Osteoblast (primary cell): ENCODE results near the gene ARHGEF6. TPM values are rescaled to one million over a fixed set of nuclear protein-coding genes. Genes with fewer than 3 reads are reported as not detected.
"Not testable (repeated sequence)": the region's sequence is repeated elsewhere in the genome, so short reads cannot be mapped to it uniquely, and the experiment has no call there.

ENCODE experiments used
- DNase-seq: peaks from one replicate; pipeline ENCODE4 v3.0.0; 2011; ENCODE audit warnings: low spot score, mixed read lengths; ENCODE audit not compliant: insufficient read length; ENCODE audit errors: missing footprints
- H2AFZ ChIP-seq: 2 replicates; pipeline ENCODE4 v1.6.0; 2011; ENCODE audit warnings: mild to moderate bottlenecking, low read length
- H3K27ac ChIP-seq: 2 replicates; pipeline ENCODE4 v1.5.1; 2011; ENCODE audit warnings: mild to moderate bottlenecking, low read depth, low read length, moderate library complexity
- H3K27me3 ChIP-seq: 2 replicates; pipeline ENCODE4 v1.6.0; 2012; ENCODE audit warnings: mild to moderate bottlenecking, control low read depth, inconsistent platforms, low read length, moderate library complexity; ENCODE audit not compliant: insufficient read depth
- H3K36me3 ChIP-seq: 2 replicates; pipeline ENCODE4 v1.5.1; 2011; ENCODE audit warnings: mild to moderate bottlenecking, low read length, control low read depth, moderate library complexity; ENCODE audit not compliant: insufficient read depth
- H3K4me1 ChIP-seq: 2 replicates; pipeline ENCODE4 v1.5.1; 2011; ENCODE audit warnings: mild to moderate bottlenecking, low read length, control low read depth, moderate library complexity; ENCODE audit not compliant: insufficient read depth
- H3K4me2 ChIP-seq: 2 replicates; pipeline ENCODE4 v1.6.0; 2011; ENCODE audit warnings: mild to moderate bottlenecking, low read length; ENCODE audit not compliant: insufficient read depth
- H3K4me3 ChIP-seq: fragments of 200-600 bp; sonication (generic); 3 replicates; pipeline ENCODE4 v1.5.1; 2012; ENCODE audit warnings: mild to moderate bottlenecking, low read length, inconsistent platforms; ENCODE audit not compliant: insufficient read depth
- H3K79me2 ChIP-seq: 2 replicates; pipeline ENCODE4 v1.6.0; 2012; ENCODE audit warnings: mild to moderate bottlenecking, low read length, control low read depth, inconsistent platforms; ENCODE audit not compliant: insufficient read depth
- H3K9me3 ChIP-seq: 2 replicates; pipeline ENCODE4 v1.5.1; 2011; ENCODE audit warnings: low read depth, low read length, control low read depth
- H4K20me1 ChIP-seq: 2 replicates; pipeline ENCODE4 v1.6.0; 2012; ENCODE audit warnings: mild to moderate bottlenecking, low read length, control low read depth; ENCODE audit not compliant: insufficient read depth
- CTCF ChIP-seq: IDR thresholded peaks from 2 replicates; pipeline ENCODE4 v1.5.1; 2011; ENCODE audit warnings: mild to moderate bottlenecking, low read depth, low read length, moderate library complexity; ENCODE audit errors: extremely low read depth
- total RNA-seq: library from RNA; depleted of rRNA; stranded (reverse); fragments of >200 nt; gene quantifications from 2 replicates; pipeline ENCODE4 v1.2.3, GENCODE V29; 2012

The ARHGEF6 gene
- total RNA-seq, 1 donor = 17.4 TPM

GRCh38 chrX:136825771-136826170 is 45.0 kb upstream of the ARHGEF6 start:
- Histone ChIP-seq H2AFZ (no peak overlapping the region), H3K9me3 (no peaks in the 10 kb centered on the region), H3K36me3 (no peaks in the 10 kb centered on the region), H4K20me1 (no peaks in the 10 kb centered on the region), H3K4me3 (no peak overlapping the region), H3K27ac (no peak overlapping the region), H3K27me3 (no peaks in the 10 kb centered on the region), H3K4me2 (no peak overlapping the region), H3K79me2 (no peaks in the 10 kb centered on the region), H3K4me1 (no peaks in the 10 kb centered on the region)
- DNase-seq = no peak
- no peak for TF ChIP-seq CTCF

GRCh38 chrX:136823175-136823574 is 42.4 kb upstream of the ARHGEF6 start:
- DNase-seq = no peak
- Histone ChIP-seq H3K79me2 (no peaks in the 10 kb centered on the region), H3K36me3 (no peaks in the 10 kb centered on the region), H3K4me1 (no peaks in the 10 kb centered on the region), H3K27me3 (no peaks in the 10 kb centered on the region), H3K4me2 (no peak overlapping the region), H4K20me1 (no peaks in the 10 kb centered on the region), H3K4me3 (no peak overlapping the region), H3K9me3 (no peaks in the 10 kb centered on the region), H2AFZ (no peak overlapping the region), H3K27ac (peak overlapping the region; percentile 23)
- TF ChIP-seq CTCF = no peak

- Histone ChIP-seq H2AFZ (no peak overlapping the region), H3K27ac (peak overlapping the region; percentile 23), H3K79me2 (no peaks in the 10 kb centered on the region), H3K4me3 (no peak overlapping the region), H3K4me2 (no peak overlapping the region), H3K36me3 (no peaks in the 10 kb centered on the region), H3K27me3 (no peaks in the 10 kb centered on the region), H3K4me1 (no peaks in the 10 kb centered on the region), H4K20me1 (no peaks in the 10 kb centered on the region), H3K9me3 (no peaks in the 10 kb centered on the region)
- TF ChIP-seq CTCF = no peak
- DNase-seq = no peak
Measured at GRCh38 chrX:136822337-136823095, 41.8 kb upstream of the ARHGEF6 start.

- not testable (repeated sequence) for H3K79me2 ChIP-seq, H2AFZ ChIP-seq
Measured at GRCh38 chrX:136819756-136820155, 39.0 kb upstream of the ARHGEF6 start.

More at GRCh38 chrX:136819756-136820155, 39.0 kb upstream of the ARHGEF6 start:
- H3K9me3 ChIP-seq, H3K4me3 ChIP-seq, H3K27ac ChIP-seq, DNase-seq, H3K27me3 ChIP-seq, H3K4me2 ChIP-seq, H3K4me1 ChIP-seq, H3K36me3 ChIP-seq, H4K20me1 ChIP-seq: not testable (repeated sequence)
